Measurements from ENCODE around the gene STAT3. TPM values are rescaled to one million over a fixed set of nuclear protein-coding genes. Genes with fewer than 3 reads are reported as not detected.

Gene STAT3
- total RNA-seq, 4 donors from 2014 or later: 115 to 298 (median 171) TPM

- no peak for DNase-seq
- Histone ChIP-seq H3K27ac (no peak overlapping the region), H3K4me3 (no peak overlapping the region), H3K4me1 (peaks cover 2 to 3% of the 10 kb centered on the region in 2 donors), H3K27me3 (no peaks in the 10 kb centered on the region), H3K9me3 (no peaks in the 10 kb centered on the region), H3K36me3 (no peaks in the 10 kb centered on the region)
- no peak for TF ChIP-seq CTCF (IDR thresholded peaks at IDR 0.05)
- TF ChIP-seq POLR2A (IDR thresholded peaks at IDR 0.05): no peak
- intact Hi-C loops (cut with DNase I; ENCODE audit: low total_unique reads): no loop called here
Observed at GRCh38 chr17:42281571-42282096, 106.6 kb downstream of the STAT3 start.

GRCh38 chr17:42279776-42280630 lies 108.2 kb downstream of the STAT3 start:
- no peak overlapping the region for H3K4me3 ChIP-seq
- H3K36me3 ChIP-seq: no peaks in the 10 kb centered on the region
- DNase-seq: no peak
- H3K27me3 ChIP-seq: no peaks in the 10 kb centered on the region
- no peak overlapping the region for H3K27ac ChIP-seq
- TF ChIP-seq POLR2A (IDR thresholded peaks at IDR 0.05): no peak
- TF ChIP-seq CTCF (IDR thresholded peaks at IDR 0.05): no peak
- H3K4me1 ChIP-seq: no peaks in the 10 kb centered on the region
- intact Hi-C loops (cut with DNase I; ENCODE audit: low total_unique reads): no loop called here
- no peaks in the 10 kb centered on the region for H3K9me3 ChIP-seq

GRCh38 chr17:42277342-42277712 lies 110.9 kb downstream of the STAT3 start:
- Histone ChIP-seq H3K36me3 (no peaks in the 10 kb centered on the region), H3K4me3 (no peak overlapping the region), H3K27me3 (no peaks in the 10 kb centered on the region), H3K4me1 (no peaks in the 10 kb centered on the region), H3K27ac (peak overlapping the region; percentile 94 to 96), H3K9me3 (no peaks in the 10 kb centered on the region)
- intact Hi-C loops (cut with DNase I; ENCODE audit: low total_unique reads): no loop called here
- TF ChIP-seq CTCF (IDR thresholded peaks at IDR 0.05): no peak
- TF ChIP-seq POLR2A (IDR thresholded peaks at IDR 0.05): no peak
- DNase-seq: no peak

DNA sequence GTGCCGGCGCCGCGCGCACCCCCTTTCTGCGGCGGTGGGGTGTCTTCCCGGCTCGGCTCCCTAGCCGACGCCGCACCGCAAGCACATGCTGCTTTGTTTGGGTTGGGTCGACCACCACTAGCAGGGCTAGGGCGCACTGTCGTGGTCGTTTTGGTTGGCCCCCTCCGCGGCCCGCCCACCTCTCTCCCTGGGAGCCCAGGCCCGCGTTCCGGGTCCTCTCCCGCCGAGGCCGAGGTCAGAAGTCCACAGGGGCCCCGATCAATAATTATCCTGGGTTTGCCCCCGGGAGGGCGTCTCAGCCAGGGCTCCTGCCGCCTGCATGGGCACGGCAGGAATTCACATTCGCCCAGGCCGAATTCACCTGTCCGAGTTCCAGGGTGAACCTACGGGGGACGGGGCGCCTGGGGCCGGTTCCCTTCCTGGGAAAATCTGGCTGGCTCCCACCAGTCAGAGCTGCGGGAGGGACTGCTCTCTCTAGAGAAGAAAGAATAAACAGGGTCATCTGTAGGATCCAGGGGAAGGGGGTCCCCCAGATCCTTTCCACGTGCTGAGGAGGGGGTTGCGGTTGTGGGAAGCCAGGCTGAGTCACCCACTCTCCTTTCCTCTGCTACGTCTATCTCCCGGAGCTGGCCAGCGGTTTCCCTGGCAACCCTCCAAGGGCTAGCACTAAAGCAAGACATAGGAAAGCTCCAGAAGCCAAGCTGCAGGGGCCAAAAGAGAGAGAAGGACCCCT lies 111.5 kb downstream of the STAT3 start:
- TF ChIP-seq CTCF (IDR thresholded peaks at IDR 0.05): no peak
- TF ChIP-seq POLR2A (IDR thresholded peaks at IDR 0.05): no peak
- peak; percentile 79 to 85 for DNase-seq

DNA sequence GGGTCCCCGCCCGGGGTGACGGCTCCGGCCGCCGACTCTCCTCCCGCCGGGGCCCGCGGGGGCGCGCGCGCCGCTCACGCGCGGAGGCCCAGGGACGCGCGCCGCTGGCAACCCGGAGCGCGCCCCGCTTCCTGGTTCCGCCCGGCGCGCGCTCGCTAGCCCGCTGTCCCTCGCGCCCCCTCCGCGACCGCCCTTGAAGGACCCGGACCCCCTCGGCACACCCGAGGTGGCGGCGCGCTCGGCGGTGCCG lies 112.0 kb downstream of the STAT3 start, which contains the start of gene STAT5B:
Gene STAT5B, minus strand, starts transcription at position 33 of the 250 bp plus-strand sequence. CDS start 44,264 bp downstream, outside the sequence.
- no peaks in the 10 kb centered on the region for H3K4me1 ChIP-seq
- peak within 1 kb of the TSS; percentile 94 to 96 for H3K27ac ChIP-seq
- TF ChIP-seq POLR2A (IDR thresholded peaks at IDR 0.05): peak; percentile 70 to 90
- peak in 1 of 4 experiments; percentile 8 for TF ChIP-seq CTCF (IDR thresholded peaks at IDR 0.05)
- H3K27me3 ChIP-seq: no peaks in the 10 kb centered on the region
- intact Hi-C loops (cut with DNase I; ENCODE audit: low total_unique reads): no loop called here
- H3K4me3 ChIP-seq: peak within 1 kb of the TSS; percentile 77 to 99
- H3K36me3 ChIP-seq: no peaks in the 10 kb centered on the region
- peak; percentile 54 to 74 for DNase-seq
- H3K9me3 ChIP-seq: no peaks in the 10 kb centered on the region

More for the DNA sequence above, 111.5 kb downstream of the STAT3 start:
- peak overlapping the region; percentile 77 to 99 for H3K4me3 ChIP-seq
- H3K36me3 ChIP-seq: no peaks in the 10 kb centered on the region
- H3K9me3 ChIP-seq: no peaks in the 10 kb centered on the region
- no peaks in the 10 kb centered on the region for H3K27me3 ChIP-seq
- intact Hi-C loops (cut with DNase I; ENCODE audit: low total_unique reads): no loop called here
- peak overlapping the region; percentile 94 to 96 for H3K27ac ChIP-seq
- H3K4me1 ChIP-seq: no peaks in the 10 kb centered on the region
